Posterior vena cava (tissue), 2 donors: ENCODE measurements around the gene NPBWR2. TPM values are rescaled to one million over a fixed set of nuclear protein-coding genes. Genes with fewer than 3 reads are reported as not detected.

Experiments used
- DNase-seq: peaks from one replicate; pipeline ENCODE4 v3.0.0-alpha.2; 2020; ENCODE audit warnings: low spot score
- intact Hi-C, 2 donors: fragments of 100-400 bp; cut with DNase I; formaldehyde crosslinking; loops; one replicate each; pipeline versions ENCODE4 v1.14.1 to v1.14.2; 2022 to 2023
- total RNA-seq, 2 donors: library from RNA; stranded (reverse); fragmentation: NEBNext Ultra II Directional; extraction: Animal tissue kit (Norgen Biotek cat#: 25700); gene quantifications; one replicate each; pipeline ENCODE4 v1.2.1, GENCODE V29; 2021
- donor health status: DM: yes; HTN: yes; CAD: no.
- donor health status: DM: yes; HTN: yes; CAD: no.

The NPBWR2 gene
- total RNA-seq, 2 donors from 2014 or later, result not detected

- DNase-seq, result no peak
- intact Hi-C loops, result no loop called here
These were observed 27.2 kb downstream of the NPBWR2 start, which contains the start of gene OPRL1 for GRCh38 chr20:64080013-64080812. OPRL1 (plus strand) TSS chr20:64080082; CDS start chr20:64092721, 12,639 bp downstream.

DNA sequence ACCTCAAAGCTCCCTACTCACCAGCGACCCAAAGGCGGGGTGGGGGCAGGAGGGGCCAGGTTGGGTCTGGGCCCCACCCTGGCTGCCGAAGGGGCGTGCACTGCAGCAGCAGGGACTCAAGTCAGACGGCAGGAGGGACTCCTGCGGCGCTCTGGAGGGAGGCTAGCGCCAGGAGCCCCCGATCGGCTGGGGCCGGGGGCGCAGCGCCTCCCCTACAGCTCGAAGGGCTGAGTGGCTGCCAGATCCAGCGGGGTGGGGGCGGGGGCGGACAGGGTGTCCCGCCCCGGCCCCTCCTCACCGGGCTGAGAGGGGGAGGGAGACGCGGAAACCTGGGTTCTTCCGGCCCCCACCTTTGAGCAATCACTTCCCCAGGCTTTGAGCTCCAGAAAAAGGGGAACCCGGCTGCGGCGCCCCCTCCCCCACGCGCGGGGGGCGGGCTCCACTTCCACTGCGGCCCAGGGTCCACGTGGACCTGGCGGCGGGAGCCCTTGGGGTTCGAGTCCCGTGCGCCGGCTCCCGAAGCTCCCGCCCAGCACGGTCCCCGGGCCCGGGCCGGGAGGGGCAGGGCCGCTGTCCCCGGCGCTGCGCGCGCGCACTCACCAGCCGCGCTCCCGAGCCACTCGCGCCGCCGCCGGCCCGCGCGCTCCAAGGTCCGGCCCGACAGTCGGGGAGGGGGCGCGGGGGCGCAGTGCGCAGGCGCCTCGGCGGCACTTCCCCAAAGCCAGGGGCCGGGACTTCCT lies 27.9 kb downstream of the NPBWR2 start, which contains the start of gene RGS19:
Gene RGS19, minus strand, starts transcription at position 246 of the 740 bp plus-strand sequence. CDS start 2,632 bp downstream, outside the sequence.
- peak; percentile 95 for DNase-seq
- intact Hi-C loops, result no loop called here

DNA sequence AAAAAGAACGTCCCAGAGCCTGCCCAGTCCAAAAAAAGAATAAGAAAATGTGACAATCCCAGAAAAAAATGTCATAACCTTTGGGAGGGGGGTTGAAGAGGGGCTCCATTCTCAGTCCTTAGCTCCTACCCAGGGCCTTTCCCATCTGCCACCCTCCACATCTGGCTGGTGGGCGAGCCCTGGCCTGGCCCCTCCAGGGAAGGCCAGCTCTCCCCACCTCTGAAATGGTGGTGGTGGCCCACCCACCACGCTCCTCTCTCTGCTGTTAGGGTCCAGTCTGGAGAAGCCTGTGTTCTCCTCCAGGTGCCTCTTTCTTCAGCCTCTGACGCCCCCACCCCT lies 28.5 kb downstream of the NPBWR2 start:
- intact Hi-C loops, result no loop called here
- DNase-seq, result no peak

DNA sequence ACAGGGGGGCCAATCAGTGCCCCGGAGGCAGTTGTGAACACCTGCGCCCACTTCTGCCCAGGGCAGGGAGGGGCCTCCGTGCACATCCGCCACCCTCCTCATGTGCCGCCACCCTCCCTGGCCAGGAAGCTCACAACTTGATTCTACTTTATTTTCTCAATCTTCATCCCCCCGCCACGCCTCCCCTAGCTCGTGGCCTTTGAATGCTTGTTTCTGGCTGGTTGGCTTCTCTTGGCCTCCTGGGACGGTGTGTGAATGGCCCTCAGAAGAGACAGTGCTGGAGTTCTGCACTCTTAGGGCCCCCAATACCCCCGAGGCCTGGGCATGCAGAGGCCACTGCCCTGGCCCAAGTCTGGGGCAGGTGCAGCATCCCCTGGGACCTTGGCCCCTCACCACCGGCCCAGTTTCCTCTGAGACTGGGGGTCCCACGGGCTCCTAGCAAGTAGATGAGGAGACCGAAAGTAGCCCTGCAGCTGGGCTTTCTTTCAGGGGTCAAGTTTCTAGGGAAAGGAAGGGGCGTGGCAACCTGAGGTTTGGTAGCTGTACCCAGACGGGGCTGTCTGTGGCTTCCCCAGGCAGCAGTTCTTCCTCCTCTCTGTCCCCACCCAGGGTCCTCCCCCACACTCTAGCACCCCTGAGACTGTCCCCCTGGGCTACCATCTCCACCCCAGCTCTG lies 29.4 kb downstream of the NPBWR2 start:
- no peak for DNase-seq
- intact Hi-C loops, result no loop called here

DNA sequence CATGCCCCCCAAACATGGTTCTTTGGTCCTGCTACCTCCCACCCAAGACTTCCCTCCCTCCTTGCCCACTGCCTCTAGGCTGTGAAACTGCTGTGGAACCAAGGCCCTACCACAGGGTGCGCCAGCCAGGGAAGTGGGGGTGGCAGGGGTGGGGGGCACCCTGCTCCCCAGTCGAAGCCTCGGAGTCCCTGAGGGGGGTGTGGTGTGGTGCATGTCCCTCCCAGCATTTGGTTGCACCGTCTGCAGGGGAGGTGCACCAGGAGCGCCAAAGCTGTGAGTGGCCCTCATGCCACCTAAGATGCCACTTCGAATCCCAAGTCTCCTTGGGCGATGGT lies 29.9 kb downstream of the NPBWR2 start:
- no peak for DNase-seq
- intact Hi-C loops, result no loop called here

GRCh38 chr20:64077094-64077493 lies 30.3 kb downstream of the NPBWR2 start:
- intact Hi-C loops, result no loop called here
- DNase-seq, result no peak

GRCh38 chr20:64076061-64076997 lies 31.0 kb downstream of the NPBWR2 start:
- intact Hi-C loops, result no loop called here
- no peak for DNase-seq

GRCh38 chr20:64075556-64075955 lies 31.8 kb downstream of the NPBWR2 start:
- no peak for DNase-seq
- intact Hi-C loops, result no loop called here

- no peak for DNase-seq
- intact Hi-C loops, result no loop called here
These were observed 32.4 kb downstream of the NPBWR2 start for GRCh38 chr20:64074963-64075362.

DNA sequence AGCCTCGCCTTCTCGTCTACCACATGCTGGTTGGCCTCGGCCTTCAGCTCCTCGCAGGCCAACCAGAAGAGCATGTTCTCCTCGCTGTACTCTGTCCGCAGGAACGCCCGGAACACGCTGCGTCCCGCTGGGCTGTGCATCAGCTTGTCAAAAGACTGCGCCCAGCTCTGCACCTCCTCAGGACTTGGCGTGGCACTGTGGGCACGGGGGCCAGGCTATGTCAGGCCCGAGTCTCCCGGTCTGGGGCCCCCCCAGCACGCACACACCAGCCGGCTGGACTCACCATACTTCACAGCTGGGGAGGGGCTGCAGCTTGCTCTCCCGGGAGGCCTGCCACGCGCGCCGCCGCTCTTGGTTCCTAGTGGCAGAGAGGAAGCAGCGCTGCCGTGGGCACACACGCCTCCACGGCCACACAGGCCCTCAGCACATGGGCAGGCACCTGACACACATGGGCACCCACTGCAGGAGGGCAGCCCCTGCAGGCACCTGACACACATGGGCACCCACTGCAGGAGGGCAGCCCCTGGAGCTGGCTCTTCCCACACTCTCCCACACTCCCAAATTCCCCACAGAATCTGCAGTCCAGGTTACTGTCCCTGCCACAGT lies 33.1 kb downstream of the NPBWR2 start:
- no peak for DNase-seq
- intact Hi-C loops, result no loop called here

GRCh38 chr20:64073476-64074183 lies 33.7 kb downstream of the NPBWR2 start:
- DNase-seq, result no peak
- intact Hi-C loops, result no loop called here

GRCh38 chr20:64072498-64073063 lies 34.8 kb downstream of the NPBWR2 start:
- intact Hi-C loops, result no loop called here
- no peak for DNase-seq

- intact Hi-C loops, result no loop called here
- no peak for DNase-seq
These were observed 35.7 kb downstream of the NPBWR2 start for GRCh38 chr20:64071341-64072332.

DNA sequence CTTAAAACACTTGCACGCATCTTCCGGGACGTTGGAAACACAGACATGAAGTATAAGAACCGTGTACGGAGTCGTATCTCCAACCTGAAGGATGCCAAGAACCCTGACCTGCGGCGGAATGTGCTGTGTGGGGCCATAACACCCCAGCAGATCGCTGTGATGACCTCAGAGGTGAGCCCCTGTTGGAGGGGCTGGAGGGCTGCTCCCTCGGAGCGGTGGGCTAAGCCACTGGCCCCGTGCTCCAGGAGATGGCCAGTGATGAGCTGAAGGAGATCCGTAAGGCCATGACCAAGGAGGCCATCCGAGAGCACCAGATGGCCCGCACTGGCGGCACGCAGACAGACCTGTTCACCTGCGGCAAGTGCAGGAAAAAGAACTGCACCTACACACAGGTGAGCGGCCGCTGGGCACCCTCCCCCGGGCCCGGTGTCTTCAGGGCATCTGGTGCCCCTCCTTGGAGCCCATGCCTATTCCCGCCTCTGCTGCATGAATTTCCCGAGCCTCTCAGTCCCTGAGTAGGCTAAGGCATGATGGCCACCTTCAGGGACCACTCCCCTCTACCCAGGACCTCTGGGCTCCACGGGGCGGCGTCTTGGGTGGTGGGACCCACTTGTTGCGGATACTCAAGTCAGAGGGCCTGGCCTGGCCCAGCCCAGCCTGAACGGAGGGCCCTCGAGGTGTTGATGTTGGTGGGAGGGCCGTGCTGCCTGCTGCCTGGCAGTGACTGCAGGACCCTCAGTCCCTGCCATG lies 36.9 kb downstream of the NPBWR2 start:
- DNase-seq, result no peak
- intact Hi-C loops, result no loop called here

DNA sequence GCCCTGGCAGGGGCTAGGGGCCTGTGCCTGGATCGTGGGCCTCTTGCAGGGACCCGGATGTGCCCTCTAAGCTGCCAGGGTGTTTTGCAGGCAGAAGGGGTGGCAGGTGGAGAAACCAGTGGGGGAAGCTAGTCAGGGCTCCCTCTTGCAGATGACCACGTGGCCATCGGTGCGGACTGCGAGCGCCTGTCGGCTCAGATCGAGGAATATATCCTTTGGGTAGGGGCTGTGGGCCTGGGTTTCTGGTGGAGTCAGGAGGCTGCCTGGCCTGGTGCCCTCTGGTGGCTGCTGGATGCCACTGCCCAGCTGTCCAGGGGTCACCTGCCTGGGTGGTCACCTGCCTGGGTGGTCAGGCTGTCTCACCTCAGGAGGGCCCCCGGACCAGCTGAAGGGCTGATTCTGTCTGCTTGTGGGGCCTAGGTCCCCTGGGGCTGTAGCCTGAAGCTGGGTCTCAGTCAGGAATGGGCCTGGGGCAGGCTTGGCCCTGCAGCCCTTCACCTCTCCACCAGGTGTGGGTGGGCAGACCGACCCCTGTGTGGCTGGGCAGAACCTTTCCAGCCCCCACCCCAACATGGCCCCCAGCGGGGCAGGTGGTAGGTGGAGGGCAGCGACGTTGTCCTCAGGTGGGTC lies 37.6 kb downstream of the NPBWR2 start:
- intact Hi-C loops, result no loop called here
- no peak for DNase-seq

DNA sequence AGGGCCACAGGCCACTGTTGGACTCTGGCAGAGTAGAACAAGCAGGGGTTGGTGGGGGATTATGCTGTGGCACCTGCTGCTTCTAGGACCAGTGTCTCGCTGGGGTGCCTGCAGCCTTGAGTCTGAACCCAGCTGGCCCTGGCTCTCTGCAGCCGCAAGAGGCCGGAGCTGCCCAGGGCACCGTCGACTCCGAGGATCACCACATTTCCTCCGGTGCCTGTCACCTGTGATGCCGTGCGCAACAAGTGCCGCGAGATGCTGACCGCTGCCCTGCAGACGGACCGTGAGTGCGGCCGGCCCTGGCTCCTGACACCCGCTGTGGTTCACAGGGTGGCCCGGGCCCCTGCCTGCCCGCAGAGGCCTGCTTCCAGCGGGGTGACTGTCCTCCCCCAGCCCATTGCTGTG lies 38.2 kb downstream of the NPBWR2 start:
- intact Hi-C loops, result no loop called here
- no peak for DNase-seq
